Stimulated activated CD4-positive, alpha-beta T cell treated with anti-CD3 and anti-CD28 coated beads, Interleukin-1b, Interleukin-23, amount 100 ng/mL, for 1 hour (primary cell): ENCODE data around the gene PHF23.
"Not testable (repeated sequence)": the region's sequence is repeated elsewhere in the genome, so short reads cannot be mapped to it uniquely, and the experiment has no call there.

Experiments used
- DNase-seq, 2 donors: peaks; one replicate each; pipeline ENCODE4 v3.0.0-alpha.2; 2020; ENCODE audit warnings: low read depth in 2 of 2

Gene PHF23

DNA sequence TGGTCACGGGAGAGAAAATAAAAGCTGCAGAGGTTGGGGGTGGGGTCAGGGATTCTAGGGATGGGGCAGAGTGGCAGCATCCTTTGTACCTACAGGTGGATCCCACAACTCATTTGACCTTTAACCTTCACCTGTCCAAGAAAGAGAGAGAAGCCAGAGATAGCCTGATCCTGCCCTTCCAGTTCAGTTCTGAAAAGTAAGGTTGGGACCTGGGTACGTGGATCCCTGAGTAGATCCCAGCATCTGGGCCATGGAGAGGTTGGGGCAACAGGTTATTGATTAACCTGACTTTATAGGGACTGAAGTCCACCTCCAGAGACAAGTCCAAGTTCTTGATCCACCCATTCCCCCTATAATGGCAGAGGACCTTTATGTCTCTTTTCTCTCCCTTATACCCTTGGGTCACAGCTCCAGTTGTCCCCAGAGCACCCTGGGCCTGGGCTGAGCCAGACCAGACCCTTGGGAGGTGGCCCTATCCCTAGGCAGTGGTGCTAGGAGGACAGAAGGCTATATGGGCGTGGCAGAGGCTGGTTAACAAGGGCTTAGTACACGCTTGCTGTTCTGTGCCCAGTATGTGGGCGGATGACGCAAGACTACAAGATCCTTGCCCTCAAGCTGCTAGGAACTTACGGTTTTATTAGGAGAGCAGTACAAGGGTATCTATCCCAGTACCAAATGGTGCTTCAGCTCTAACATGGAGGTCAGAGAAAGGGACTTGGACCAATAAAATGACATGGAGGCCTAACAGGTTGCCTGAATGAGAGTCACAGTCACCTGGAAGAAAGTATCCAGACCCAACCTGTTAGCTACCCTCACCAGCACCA lies 19.7 kb upstream of the PHF23 start:
- no peak for DNase-seq

DNA sequence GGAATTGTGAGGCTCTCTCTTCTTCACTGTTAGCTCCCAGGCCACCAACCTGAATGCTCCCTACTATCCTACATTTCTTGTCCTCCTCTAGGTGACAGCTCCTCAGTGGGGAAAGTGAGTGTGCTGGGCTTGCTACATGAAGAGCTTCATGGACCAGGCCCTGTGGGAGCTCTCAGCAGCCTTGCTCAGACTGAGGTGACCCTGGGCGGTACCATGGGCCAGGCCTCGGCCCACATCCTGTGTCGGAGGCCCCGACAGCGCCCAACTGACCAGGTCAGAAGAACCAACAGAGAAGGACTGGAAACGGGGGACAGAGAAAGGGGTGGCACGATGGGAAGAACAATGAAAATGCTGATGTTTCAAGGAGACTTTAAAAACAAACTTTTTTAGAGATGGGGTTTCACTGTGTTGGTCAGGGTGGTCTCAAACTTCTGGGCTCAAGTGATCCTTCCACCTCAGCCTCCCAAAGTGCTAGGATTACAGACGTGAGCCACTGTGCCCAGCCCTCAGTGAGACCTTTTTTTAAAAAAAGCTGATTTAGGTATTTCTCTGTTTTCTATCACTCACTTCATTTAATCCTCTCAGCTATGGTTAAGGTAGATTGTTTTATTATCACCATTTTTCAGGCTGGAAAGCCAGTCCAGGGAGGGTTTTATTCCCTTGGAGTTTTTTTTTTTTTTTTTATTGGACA lies 17.7 kb upstream of the PHF23 start:
- no peak for DNase-seq

DNA sequence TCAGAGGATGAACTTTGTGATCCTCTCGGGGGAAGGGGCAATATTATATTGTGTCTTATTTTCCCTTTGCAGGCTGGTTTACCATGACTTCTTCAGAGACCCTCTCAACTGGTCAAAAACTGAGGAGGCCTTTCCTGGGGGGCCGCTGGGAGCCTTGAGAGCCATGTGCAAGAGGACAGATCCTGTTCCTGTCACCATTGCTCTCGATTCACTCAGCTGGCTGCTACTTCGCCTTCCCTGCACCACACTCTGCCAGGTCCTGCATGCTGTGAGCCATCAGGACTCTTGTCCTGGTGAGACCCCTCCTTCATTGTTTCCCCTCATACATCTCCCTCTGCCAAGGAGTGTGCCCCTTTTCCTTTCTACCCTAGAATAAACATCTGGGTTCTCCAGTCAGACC lies 15.3 kb upstream of the PHF23 start:
- DNase-seq, result no peak

DNA sequence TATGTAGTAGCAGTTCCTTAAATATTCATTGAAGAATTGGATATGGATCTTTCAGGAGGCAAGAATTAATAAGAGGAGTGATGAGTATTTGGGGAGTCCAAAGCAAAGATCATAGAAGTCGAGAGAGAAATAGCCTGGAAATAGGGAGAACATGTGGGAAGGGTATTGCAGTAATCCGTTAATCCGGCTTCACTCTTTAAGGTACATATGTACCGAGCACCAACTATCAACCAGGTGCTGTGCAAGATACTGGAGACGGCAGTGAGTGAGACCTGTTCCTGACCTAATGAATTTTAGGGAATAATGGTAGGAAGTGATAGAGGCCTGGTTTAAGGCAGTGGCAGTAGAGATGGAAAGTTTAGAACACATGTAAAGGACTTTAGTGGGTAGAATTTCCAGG lies 13.8 kb upstream of the PHF23 start:
- DNase-seq, result no peak

DNA sequence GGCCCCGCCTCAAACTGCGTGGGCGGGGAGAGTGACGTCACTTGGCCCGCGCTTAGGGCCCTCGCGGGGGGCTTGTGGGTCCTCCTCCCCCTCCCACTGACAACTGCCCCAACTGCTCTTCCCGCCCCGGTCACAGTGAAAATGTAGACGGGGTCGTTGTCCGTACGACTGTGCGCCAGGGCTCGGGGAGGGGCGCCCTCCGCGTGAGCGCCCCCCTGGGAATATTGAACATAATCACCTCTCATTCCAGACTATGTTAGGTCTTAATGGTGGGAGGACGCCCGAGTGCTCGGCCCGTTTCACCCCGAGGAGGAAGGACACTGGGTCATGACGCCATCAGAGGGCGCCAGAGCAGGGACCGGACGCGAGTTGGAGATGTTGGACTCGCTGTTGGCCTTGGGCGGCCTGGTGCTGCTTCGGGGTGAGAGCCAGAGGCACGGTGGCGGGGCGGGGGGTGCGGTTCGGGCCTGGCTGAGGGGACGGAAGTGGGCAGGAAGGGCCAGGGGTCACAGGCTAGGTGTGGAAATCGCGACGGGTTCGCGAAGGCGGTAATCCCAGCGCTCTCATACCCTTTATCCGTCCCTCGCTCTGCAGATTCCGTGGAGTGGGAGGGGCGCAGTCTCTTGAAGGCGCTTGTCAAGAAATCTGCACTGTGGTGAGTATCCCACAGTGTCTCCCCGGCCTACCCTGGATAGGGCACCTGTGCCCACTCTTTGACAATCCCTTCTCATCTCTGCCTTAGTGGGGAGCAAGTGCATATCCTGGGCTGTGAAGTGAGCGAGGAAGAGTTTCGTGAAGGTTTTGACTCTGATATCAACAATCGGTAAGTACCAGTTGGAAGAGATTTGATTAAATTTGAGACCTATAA lies 13.2 kb upstream of the PHF23 start, which contains the start of gene ELP5:
TSS of gene ELP5 (plus strand) at position 40 of the 868 bp plus-strand sequence. CDS start at position 376, 336 bp downstream.
- DNase-seq, result peak; percentile 59 to 68

DNA sequence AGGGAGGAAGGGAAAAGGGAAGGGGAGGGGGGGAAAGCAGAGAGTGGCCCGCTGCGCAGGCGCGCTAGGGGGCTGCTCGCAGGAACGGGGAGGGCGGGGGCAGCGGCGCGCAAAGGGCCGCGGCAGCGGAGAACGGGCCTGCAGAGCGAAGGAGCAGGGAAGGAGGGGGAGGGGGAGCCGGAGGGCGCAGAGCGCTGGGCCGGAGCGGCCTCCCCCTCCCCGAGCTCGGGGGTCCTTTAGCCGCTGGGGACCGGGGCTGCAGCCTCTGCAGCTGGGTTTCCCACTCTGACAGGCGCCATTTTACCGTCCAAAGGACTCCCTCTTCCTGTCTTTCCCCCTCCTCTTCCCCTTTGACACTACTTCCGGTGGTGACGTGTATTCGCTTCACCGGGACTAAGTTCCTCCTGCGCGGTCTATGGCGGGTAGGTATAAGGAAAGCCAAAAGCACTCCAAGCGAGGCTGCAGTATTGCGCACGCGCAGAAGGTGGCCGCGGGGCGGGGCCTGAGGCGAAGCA lies 12.5 kb upstream of the PHF23 start, which contains the start of gene CTDNEP1:
TSS of gene CTDNEP1 (minus strand) at position 74 of the 515 bp plus-strand sequence. CDS start 438 bp downstream, outside the sequence.
- peak; percentile 95 to 99 for DNase-seq

DNA sequence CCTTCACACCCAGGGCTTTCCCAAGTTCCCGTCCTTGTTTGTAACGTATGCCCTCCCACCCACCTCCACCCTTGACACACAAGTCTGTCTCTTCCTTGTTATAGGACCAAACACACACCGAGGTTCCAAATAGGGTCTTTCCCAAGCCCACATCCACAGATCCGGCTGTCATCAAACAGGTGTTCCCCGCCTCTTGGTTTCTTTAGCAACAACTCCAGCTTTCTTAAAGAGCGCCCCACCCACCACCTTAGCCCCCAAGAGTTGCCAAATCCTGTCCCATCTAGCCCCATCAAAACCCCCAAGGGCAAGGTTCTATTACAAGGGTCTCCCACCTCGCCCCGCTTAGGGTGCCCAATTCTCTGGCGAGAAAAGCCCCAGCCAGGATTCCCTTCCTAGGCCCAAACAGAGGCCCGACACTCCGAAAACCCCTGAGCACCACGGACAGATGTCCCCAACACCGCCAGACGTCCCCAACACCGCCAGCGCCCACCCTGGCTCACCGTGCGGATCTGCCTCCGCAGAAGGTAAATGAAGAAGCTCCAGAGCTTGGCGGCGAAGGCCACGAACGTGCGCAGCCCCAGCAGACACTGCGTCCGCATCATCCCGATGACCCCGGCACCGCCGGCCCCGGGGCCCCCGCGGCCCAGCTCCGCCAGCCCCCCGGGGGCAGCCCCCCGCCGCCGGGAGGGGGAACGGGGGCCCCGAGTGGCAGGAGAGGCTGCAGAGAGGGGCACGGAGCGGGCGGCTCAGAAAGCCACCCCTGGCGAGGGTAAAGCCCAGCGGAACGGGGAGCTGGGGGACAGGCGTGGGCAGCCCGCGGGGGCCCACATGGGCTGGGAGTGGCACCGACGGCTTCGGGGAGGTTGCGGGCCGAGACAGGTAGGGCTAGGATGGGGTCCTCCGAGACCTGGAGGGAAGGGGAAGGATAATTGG lies 11.7 kb upstream of the PHF23 start:
- DNase-seq, result no peak

DNA sequence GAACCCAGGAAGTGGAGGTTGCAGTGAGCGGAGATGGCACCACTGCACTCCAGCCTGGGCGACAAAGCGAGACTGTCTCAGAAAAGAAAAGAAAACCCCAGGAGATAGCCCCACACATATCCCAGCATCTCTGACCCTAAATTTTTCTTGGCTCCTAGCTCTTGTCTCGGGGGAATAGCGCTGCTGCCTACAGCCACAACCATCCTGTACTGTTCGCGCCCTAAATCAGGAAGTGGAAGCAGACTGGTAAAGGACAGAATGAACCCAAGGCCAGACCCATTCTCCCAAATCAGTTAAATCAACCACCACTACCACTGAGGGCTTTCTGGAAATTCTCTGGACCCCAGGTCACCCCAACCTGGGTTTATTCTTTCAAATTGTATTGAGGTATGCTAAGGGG lies 10.6 kb upstream of the PHF23 start:
- no peak for DNase-seq

DNA sequence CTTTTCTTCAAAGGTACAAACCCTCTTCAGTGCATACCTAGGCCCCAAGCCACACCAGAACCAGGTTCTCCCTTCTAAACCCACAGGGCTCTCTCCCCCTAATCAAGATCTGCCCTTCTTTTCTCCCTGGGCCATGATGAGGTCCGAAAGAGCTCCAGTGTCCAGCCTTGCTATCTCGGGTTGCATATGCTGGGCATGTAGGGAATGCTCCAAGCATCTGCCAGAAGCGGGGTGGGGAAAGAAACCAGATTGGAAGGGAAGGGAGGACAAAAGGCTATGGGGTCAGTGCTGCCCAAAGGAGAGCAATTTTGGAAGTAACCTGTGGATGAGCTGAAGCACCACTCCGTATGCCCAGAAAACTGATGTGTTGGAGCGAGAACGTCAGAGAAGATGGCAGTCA lies 10.0 kb upstream of the PHF23 start:
- no peak for DNase-seq

DNA sequence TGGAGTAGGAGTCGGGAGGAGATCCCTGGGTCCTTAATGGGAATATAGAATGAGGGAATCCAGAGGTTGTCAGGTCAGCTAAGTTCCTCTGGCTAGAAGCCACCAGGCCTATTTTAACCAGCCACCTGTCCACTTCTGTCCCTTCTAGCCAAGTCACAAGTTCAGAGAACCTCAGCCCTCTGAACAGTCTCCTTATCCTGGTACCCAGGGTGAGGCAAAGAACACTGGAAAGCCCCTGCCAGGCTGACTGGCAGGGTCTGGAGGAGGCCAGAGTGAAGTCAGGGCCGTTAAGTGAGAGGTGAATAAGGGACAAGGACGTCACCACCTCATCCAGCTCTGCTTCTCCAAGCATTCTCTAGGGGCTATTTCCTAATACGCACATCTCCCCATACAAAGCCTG lies 9.5 kb upstream of the PHF23 start:
- DNase-seq, result no peak

DNA sequence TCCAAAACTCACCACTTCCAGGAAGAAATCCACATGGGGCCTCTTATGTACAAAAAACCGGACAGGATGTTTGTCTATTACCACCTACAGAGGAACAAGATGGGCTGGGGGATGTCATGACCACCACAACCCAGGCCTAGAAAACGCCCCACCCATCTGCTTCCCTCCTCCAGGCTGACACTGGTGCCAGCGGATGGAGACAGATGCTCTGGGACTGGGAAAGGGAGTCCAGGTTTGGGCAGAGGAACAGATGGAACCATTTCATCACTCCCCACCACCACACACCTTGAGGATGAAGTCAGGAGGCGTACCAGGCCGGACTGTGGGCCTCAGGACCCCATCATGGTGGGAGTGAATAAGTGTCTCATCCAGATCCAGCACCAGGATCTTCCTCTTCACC lies 7.5 kb upstream of the PHF23 start:
- DNase-seq, result no peak

DNA sequence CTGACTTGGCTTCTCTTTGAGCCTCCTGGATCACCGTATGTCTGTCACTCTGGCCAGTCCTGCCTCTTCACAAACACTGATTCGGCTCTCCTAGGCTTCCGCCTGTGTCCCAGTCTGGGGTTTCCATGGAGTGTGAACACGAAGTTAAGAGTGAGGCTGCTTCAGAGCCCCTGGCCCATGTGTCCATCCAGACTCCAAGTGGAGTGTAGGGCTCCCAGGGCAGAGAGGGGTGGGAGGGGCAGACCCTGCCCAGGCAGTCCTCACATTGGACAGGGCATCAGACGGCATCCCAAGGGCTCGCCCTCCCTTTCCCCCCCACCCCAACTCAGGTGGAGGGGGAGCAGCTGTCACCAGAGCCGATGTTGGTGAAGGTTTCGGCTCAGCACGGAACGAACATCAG lies 4.6 kb upstream of the PHF23 start:
- DNase-seq, result not testable (repeated sequence)

DNA sequence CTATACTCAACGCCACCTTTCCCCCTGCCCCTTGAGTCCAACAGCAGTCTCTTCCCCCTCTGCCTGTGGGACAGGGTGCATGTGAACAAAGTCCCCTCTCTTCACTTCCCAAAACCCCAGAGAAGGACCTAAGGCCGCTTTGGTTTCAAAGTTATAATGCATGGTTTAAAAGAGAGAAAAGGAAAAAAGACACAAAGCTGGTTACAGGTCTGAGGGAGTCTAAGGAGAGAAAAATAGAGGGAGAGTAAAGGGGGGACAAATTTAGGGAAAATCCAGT lies 4.1 kb upstream of the PHF23 start:
- DNase-seq, result no peak

DNA sequence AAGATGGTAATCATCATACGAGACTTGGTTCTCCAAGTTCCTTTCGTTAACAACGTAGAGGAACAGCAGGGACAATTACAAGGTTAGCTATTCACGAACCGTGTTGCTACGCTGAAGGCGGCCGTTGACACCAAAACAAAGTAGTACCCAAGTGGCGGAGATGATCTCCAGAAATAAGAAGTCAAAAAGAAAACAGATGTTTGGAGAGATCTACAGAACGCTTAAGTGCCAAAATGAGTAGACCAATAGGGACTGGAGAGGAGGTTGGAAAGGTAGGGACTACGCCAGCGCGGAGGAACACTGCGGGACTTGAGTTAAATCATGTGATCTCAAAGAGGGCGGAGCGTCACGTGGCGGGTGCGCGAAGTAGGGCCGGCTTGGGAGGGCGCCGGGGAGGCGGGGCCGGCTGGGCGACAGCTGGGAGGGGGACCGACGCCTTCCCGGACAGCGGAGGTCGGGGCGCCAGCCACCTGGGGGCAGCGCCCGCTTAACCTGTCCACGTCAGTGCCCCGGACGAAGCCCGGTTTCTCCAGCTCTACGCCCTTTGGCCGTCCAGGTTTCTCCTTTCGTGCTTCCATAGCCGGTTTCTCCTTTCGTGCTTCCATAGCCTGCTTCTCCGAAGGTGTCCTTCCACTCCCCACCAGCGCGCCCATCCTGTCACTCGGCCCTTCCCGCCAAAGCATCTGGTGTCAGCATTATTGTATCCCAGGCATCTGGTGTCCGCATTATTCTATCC lies 3.6 kb upstream of the PHF23 start:
- DNase-seq, result peak; percentile 81 to 84

DNA sequence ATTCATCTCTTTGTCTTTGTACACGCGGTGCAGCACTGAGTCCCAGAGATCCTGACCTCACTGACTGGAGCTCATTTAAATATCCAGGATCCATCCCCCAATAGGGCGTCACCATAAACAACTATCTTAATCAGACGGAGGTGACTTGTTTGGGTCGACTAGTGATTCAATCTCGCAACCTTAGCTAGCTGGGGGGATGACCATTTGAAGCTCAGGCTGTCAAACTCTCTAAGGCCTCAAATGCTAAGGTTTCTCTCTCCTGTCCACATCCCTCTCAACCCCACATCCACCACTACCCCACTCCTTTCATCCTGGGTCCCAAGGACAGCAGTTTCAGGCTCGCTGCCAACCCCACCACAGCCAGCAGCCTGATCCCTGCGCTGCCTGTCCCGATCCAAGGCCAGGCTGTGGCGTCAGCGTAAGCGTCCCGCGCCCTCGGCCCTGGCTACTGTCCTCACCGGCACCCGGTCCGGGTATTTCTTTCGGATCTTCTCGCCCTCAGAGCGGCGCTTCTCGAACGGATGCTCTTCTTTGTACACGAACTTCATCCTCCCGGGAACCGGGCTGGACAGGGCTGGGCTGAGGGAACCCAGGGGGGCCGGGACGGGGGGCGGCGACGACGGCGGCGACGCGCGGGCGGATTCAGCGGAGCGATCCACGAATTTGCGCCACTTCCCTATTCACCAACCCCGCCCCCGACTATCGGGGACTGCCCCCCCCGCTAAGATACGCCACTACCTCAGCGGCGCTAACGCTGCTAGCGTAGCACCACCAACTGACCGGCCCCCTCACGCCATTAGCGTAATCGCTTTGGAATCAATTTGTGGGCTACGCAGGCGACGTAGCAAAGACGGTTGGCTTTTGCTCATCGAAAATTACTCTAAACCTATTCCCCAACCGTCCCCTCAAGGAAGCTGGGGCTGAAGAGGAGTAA lies 2.8 kb upstream of the PHF23 start, which contains the start of gene GABARAP:
TSS of gene GABARAP (minus strand) at position 667 of the 934 bp plus-strand sequence. CDS start at position 548, 119 bp downstream.
- DNase-seq, result peak; percentile 84 to 96

DNA sequence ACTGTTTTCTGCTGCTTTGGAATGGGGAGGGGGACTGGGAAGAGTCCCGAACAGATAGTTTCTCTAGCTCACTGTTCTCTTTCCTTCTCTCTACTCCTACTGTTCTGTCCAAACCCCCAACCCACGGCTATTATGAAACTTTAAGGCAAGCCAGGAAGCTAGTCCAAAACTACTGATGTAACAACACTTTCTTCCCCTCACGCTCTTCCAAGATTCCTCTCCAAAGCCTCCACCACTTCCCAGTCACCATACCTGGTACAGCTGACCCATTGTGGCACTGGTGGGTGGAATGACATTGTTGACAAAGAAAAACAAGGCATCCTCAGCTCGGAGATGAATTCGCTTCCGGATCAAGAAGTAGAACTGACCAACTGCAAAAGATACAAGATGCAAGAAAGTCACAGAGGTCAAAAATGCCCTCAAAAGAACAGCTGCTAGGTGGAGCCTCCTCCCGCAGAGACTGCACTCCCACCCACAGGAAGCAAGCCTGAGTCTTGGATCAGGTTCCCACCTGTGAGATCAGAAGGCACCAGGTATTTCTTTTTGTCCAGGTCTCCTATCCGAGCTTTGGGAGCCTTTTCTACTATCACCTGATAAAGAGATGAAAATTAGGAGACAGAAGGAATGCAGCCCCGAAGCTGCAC lies 2.0 kb upstream of the PHF23 start:
- no peak for DNase-seq

DNA sequence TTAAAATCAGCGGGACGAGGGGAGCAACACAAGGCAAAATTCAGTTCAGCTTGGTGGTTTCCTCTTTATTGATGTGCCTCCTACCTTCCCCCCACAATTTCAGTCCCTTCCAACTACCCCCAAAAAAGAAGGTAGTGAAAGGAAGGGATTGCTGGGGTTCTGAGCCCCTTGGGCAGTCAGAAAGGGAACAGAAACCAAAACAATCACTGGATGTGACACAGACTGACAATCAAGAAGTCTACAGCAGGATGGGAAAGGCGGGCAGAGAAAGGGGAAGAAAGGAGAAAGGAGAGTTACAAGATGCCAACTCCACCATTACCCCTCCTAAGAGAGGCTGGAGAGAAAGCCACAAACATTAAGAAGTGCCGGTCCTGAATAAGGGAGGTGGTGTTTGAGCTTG lies 1.1 kb upstream of the PHF23 start:
- DNase-seq, result no peak

DNA sequence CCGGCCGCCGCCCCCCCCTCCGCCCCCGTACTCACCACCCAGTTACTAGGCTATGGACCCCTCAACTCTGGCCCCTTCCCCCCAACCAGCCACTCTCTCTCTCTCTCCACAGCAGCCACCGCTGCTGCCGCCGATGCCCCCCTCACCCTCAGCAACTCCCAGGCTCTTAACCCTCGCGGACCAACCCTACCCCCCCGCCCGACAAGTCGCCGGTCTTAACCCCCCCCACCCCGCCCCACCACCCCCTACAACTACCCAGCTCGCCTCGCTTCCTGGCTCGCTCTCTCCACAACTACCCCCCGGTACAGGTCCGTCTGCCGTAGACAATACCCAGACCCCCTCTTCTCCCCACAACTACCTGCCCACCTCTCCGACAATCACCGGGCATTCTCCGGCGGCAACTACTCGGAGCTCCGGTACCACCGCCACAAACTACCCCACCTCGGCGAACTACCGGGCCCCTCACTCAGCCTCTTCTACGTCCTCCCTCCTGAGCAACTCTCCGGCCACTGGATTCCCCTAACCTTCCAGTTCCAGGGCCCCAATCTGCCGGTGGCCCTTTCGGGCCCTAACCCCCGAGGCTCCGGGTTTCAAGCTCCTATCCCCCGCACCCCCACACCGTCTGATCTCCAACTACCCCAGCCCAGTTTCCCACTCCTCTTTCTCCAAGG lies 702 bp downstream of the PHF23 start:
- DNase-seq, result no peak
